ENCODE measurements around the gene ZDHHC14.
A peak's percentile ranks its signal among the peaks of the same experiment; 100 is the strongest.

Gene ZDHHC14

GRCh38 chr6:157468054-157468453, 87.1 kb downstream of the ZDHHC14 start:
- H3K9ac ChIP-seq: no peak overlapping the region
- H3K9me3 ChIP-seq (replicated peaks in 1 of 11): no peaks in the 10 kb centered on the region
- H3K4me2 ChIP-seq: no peak overlapping the region
- no peaks in the 10 kb centered on the region for H3K27me3 ChIP-seq
- no peak overlapping the region for H3K4me3 ChIP-seq
- peaks cover 14 to 41% (median 27%) of the 10 kb centered on the region in 10 experiments for H3K4me1 ChIP-seq
- H3K36me3 ChIP-seq: no peaks in the 10 kb centered on the region
- no peak for TF ChIP-seq Cebpa-rat (IDR thresholded peaks at IDR 0.05)
- no peak overlapping the region for H3K27ac ChIP-seq
- H4K20me1 ChIP-seq: 0 out of 22 replicates have a peak, but pooled peaks cover 0 to 3% (median 0%) of the 10 kb centered on the region in 11 experiments

- Histone ChIP-seq H3K27me3 (no peaks in the 10 kb centered on the region), H3K9ac (no peak overlapping the region), H4K20me1 (0 out of 22 replicates have a peak, but pooled peaks cover 0 to 3% (median 0%) of the 10 kb centered on the region in 11 experiments), H3K9me3 (replicated peaks in 1 of 11) (no peaks in the 10 kb centered on the region), H3K27ac (no peak overlapping the region), H3K4me1 (peaks cover 14 to 38% (median 27%) of the 10 kb centered on the region in 10 experiments), H3K4me2 (peak overlapping the region in 5 of 11 experiments; percentile 1 to 56 (median 46); a peak in 3 of 22 replicates), H3K4me3 (no peak overlapping the region), H3K36me3 (no peaks in the 10 kb centered on the region)
- TF ChIP-seq Cebpa-rat (IDR thresholded peaks at IDR 0.05): no peak
These were observed 87.6 kb downstream of the ZDHHC14 start for GRCh38 chr6:157468574-157468973.

GRCh38 chr6:157469378-157469777, 88.4 kb downstream of the ZDHHC14 start:
- H3K36me3 ChIP-seq: no peaks in the 10 kb centered on the region
- TF ChIP-seq Cebpa-rat (IDR thresholded peaks at IDR 0.05): peak; percentile 11 to 93 (median 81); a peak in 18 of 22 replicates
- no peaks in the 10 kb centered on the region for H3K9me3 ChIP-seq (replicated peaks in 1 of 11)
- H3K4me3 ChIP-seq: no peak overlapping the region
- no peaks in the 10 kb centered on the region for H3K27me3 ChIP-seq
- H3K27ac ChIP-seq: no peak overlapping the region
- H3K4me2 ChIP-seq: peak overlapping the region in 7 of 11 experiments; percentile 1 to 56 (median 46); a peak in 9 of 22 replicates
- H3K9ac ChIP-seq: no peak overlapping the region
- 0 out of 22 replicates have a peak, but pooled peaks cover 0 to 3% (median 0%) of the 10 kb centered on the region in 11 experiments for H4K20me1 ChIP-seq
- H3K4me1 ChIP-seq: peaks cover 14 to 31% (median 25%) of the 10 kb centered on the region in 10 experiments

- Histone ChIP-seq H3K27me3 (no peaks in the 10 kb centered on the region), H3K27ac (no peak overlapping the region), H3K36me3 (no peaks in the 10 kb centered on the region), H3K9ac (no peak overlapping the region), H3K4me3 (no peak overlapping the region), H3K4me1 (peaks cover 0 to 13% (median 9%) of the 10 kb centered on the region in 10 experiments; a peak in 14 of 20 replicates), H3K9me3 (replicated peaks in 1 of 11) (no peaks in the 10 kb centered on the region), H4K20me1 (0 out of 22 replicates have a peak, but pooled peaks cover 0 to 3% (median 0%) of the 10 kb centered on the region in 11 experiments), H3K4me2 (no peak overlapping the region)
- no peak for TF ChIP-seq Cebpa-rat (IDR thresholded peaks at IDR 0.05)
These were observed 90.2 kb downstream of the ZDHHC14 start for GRCh38 chr6:157471077-157471686.

GRCh38 chr6:157471895-157472686, 91.1 kb downstream of the ZDHHC14 start:
- no peak for TF ChIP-seq Cebpa-rat (IDR thresholded peaks at IDR 0.05)
- Histone ChIP-seq H3K9ac (no peak overlapping the region), H3K4me1 (peaks cover 0 to 12% (median 9%) of the 10 kb centered on the region in 10 experiments; a peak in 11 of 20 replicates), H3K9me3 (replicated peaks in 1 of 11) (no peaks in the 10 kb centered on the region), H3K36me3 (no peaks in the 10 kb centered on the region), H3K27me3 (no peaks in the 10 kb centered on the region), H3K4me3 (no peak overlapping the region), H3K27ac (no peak overlapping the region), H4K20me1 (0 out of 22 replicates have a peak, but pooled peaks cover 0 to 3% (median 0%) of the 10 kb centered on the region in 11 experiments), H3K4me2 (no peak overlapping the region)

GRCh38 chr6:157476797-157477196, 95.8 kb downstream of the ZDHHC14 start:
- 0 out of 22 replicates have a peak, but pooled peaks cover 0 to 3% (median 0%) of the 10 kb centered on the region in 11 experiments for H4K20me1 ChIP-seq
- H3K4me1 ChIP-seq: peaks cover 0 to 8% (median 0%) of the 10 kb centered on the region in 10 experiments; a peak in 6 of 20 replicates
- no peak overlapping the region for H3K4me2 ChIP-seq
- H3K27me3 ChIP-seq: no peaks in the 10 kb centered on the region
- no peaks in the 10 kb centered on the region for H3K36me3 ChIP-seq
- H3K9me3 ChIP-seq (replicated peaks in 1 of 11): no peaks in the 10 kb centered on the region
- H3K9ac ChIP-seq: no peak overlapping the region
- TF ChIP-seq Cebpa-rat (IDR thresholded peaks at IDR 0.05): no peak
- no peak overlapping the region for H3K27ac ChIP-seq
- no peak overlapping the region for H3K4me3 ChIP-seq

- H3K36me3 ChIP-seq: no peaks in the 10 kb centered on the region
- H3K27me3 ChIP-seq: no peaks in the 10 kb centered on the region
- H3K4me1 ChIP-seq: peaks cover 0 to 8% (median 0%) of the 10 kb centered on the region in 10 experiments; a peak in 6 of 20 replicates
- TF ChIP-seq Cebpa-rat (IDR thresholded peaks at IDR 0.05): no peak
- no peak overlapping the region for H3K4me2 ChIP-seq
- H4K20me1 ChIP-seq: no peaks in the 10 kb centered on the region
- no peaks in the 10 kb centered on the region for H3K9me3 ChIP-seq (replicated peaks in 1 of 11)
- no peak overlapping the region for H3K4me3 ChIP-seq
- no peak overlapping the region for H3K9ac ChIP-seq
- H3K27ac ChIP-seq: no peak overlapping the region
These were observed 97.9 kb downstream of the ZDHHC14 start for GRCh38 chr6:157478926-157479325.

GRCh38 chr6:157479464-157480303, 98.7 kb downstream of the ZDHHC14 start:
- Histone ChIP-seq H3K4me3 (no peak overlapping the region), H3K27me3 (no peaks in the 10 kb centered on the region), H3K9me3 (replicated peaks in 1 of 11) (no peaks in the 10 kb centered on the region), H3K9ac (no peak overlapping the region), H3K36me3 (no peaks in the 10 kb centered on the region), H3K4me1 (peaks cover 0 to 8% (median 0%) of the 10 kb centered on the region in 10 experiments; a peak in 6 of 20 replicates), H4K20me1 (no peaks in the 10 kb centered on the region), H3K27ac (no peak overlapping the region), H3K4me2 (peak overlapping the region in 3 of 11 experiments; percentile 12 to 27 (median 12); a peak in 4 of 22 replicates)
- no peak for TF ChIP-seq Cebpa-rat (IDR thresholded peaks at IDR 0.05)

All from BLaER1 treated with 17β-estradiol and CSF1 and Interleukin-3, amounts not matched to agents 10 nM and 100 nM (cell line).